Lung (tissue), 12 donors: ENCODE measurements around the gene GAB3. TPM values are rescaled to one million over a fixed set of nuclear protein-coding genes. Genes with fewer than 3 reads are reported as not detected.

Experiments used
- ATAC-seq: fragments of 200-7000 bp; cut with Tn5 transposase; one replicate; pipeline ENCODE4 v1.9.1; 2020; ENCODE audit warnings: moderate number of reproducible peaks; ENCODE audit not compliant: insufficient read depth, low FRiP score
- DNase-seq, 3 donors: peaks; one replicate each; pipeline ENCODE4 v3.0.0-alpha.2; 2013 to 2017
- H3K27ac ChIP-seq, 2 donors: one replicate each; pipeline ENCODE4 v1.5.1; 2013; ENCODE audit warnings: mild to moderate bottlenecking in 2 of 2, moderate library complexity in 2 of 2, control low read depth in 1 of 2, inconsistent platforms in 1 of 2, low read depth in 1 of 2, low read length in 1 of 2
- H3K27me3 ChIP-seq, 3 donors: one replicate each; pipeline ENCODE4 v1.5.1; 2013; ENCODE audit warnings: low read length in 2 of 3; ENCODE audit not compliant: control insufficient read depth in 3 of 3, insufficient read depth in 3 of 3
- H3K36me3 ChIP-seq, 4 donors: one replicate each; pipeline ENCODE4 v1.5.1; 2013; ENCODE audit warnings: low read length in 4 of 4, mild to moderate bottlenecking in 1 of 4, moderate library complexity in 1 of 4; ENCODE audit not compliant: control insufficient read depth in 4 of 4, insufficient read depth in 4 of 4
- H3K4me1 ChIP-seq, 5 donors: one replicate each; pipeline ENCODE4 v1.5.1; 2013; ENCODE audit warnings: low read length in 5 of 5, mild to moderate bottlenecking in 2 of 5, moderate library complexity in 1 of 5; ENCODE audit not compliant: control insufficient read depth in 5 of 5, insufficient read depth in 5 of 5
- H3K4me3 ChIP-seq: one replicate; pipeline ENCODE4 v1.5.1; 2013; ENCODE audit warnings: mild to moderate bottlenecking, control low read depth, moderate library complexity
- H3K9ac ChIP-seq, 2 donors: one replicate each; pipeline ENCODE4 v1.5.1; 2013; ENCODE audit warnings: low read length in 2 of 2, control low read depth in 1 of 2; ENCODE audit not compliant: insufficient read depth in 1 of 2
- H3K9me3 ChIP-seq, 4 donors: one replicate each; pipeline ENCODE4 v1.5.1; 2013; ENCODE audit warnings: low read length in 3 of 4, mild to moderate bottlenecking in 1 of 4, moderate library complexity in 1 of 4; ENCODE audit not compliant: control insufficient read depth in 4 of 4, insufficient read depth in 3 of 4
- CTCF ChIP-seq: IDR thresholded peaks from 2 replicates; pipeline ENCODE4 v1.5.1; 2012; ENCODE audit warnings: mild to moderate bottlenecking; ENCODE audit errors: control extremely low read depth, extremely low read depth
- WGBS, 2 donors: extraction: QIAGEN DNeasy Blood & Tissue Kit; methylation state at CpG; one replicate each; pipeline ENCODE4 v1.1.7; 2013; 5-methylcytosine and 5-hydroxymethylcytosine counted together
- polyA plus RNA-seq, 2 donors: library from polyadenylated mRNA; stranded (reverse); fragments of 200-250 nt; gene quantifications; one replicate each; pipeline ENCODE4 v1.2.1, GENCODE V29; 2013
- total RNA-seq, 2 donors: library from RNA; depleted of rRNA in 1 of 2; stranded (reverse); fragments of >200 nt in 1 of 2; gene quantifications; one replicate each; pipeline ENCODE4 v1.2.1, GENCODE V29; 2014 to 2021
- donor health status: control.
- donor health status: control.
- donor health status: Bipolar disorder and iron deficiency.
- donor health status: healthy.
- donor health status: DM: yes; HTN: yes; CAD: no.

GAB3 gene
- total and polyA plus RNA-seq, 4 donors = 4.4 to 12.8 (median 10.2) TPM

GRCh38 chrX:154737136-154737535, 13.7 kb downstream of the GAB3 start:
- Histone ChIP-seq H3K27me3 (no peaks in the 10 kb centered on the region), H3K9ac (no peak overlapping the region), H3K4me3 (no peak overlapping the region), H3K27ac (peak overlapping the region; percentile 64 to 80), H3K9me3 (peaks cover 0 to 3% (median 0%) of the 10 kb centered on the region in 4 donors), H3K4me1 (peaks cover 15 to 47% (median 24%) of the 10 kb centered on the region in 5 donors), H3K36me3 (no peaks in the 10 kb centered on the region)
- TF ChIP-seq CTCF = no peak
- ATAC-seq (no peak), DNase-seq (no peak)
- 74 to 79% methylated on average over 5 of the region's 5 CpGs for WGBS, 2 donors

- Histone ChIP-seq H3K36me3 (no peaks in the 10 kb centered on the region), H3K4me1 (peaks cover 16 to 60% (median 35%) of the 10 kb centered on the region in 5 donors), H3K9me3 (peaks cover 0 to 2% (median 0%) of the 10 kb centered on the region in 4 donors), H3K27ac (peak overlapping the region; percentile 66 to 80), H3K9ac (no peak overlapping the region), H3K4me3 (no peak overlapping the region), H3K27me3 (no peaks in the 10 kb centered on the region)
- 47 to 77% methylated on average over 7 of the region's 7 CpGs for WGBS, 2 donors
- no peak for ATAC-seq
- TF ChIP-seq CTCF = no peak
- DNase-seq = peak; percentile 55 to 62 (median 61)
Measured at GRCh38 chrX:154735695-154736393, 15.0 kb downstream of the GAB3 start.

- peak; percentile 67 to 87 (median 74) for DNase-seq
- H3K27ac ChIP-seq = peak overlapping the region; percentile 91 to 97
- no peaks in the 10 kb centered on the region for H3K36me3 ChIP-seq
- peak; percentile 63 for ATAC-seq
- no peaks in the 10 kb centered on the region for H3K27me3 ChIP-seq
- peaks cover 25 to 76% (median 40%) of the 10 kb centered on the region in 5 donors for H3K4me1 ChIP-seq
- no peak for TF ChIP-seq CTCF
- peak overlapping the region in 1 of 2 donors; percentile 2 for H3K9ac ChIP-seq
- no peaks in the 10 kb centered on the region for H3K9me3 ChIP-seq
- whole genome bisulfite sequencing, 2 donors = 2 to 29% methylated on average over 8 of the region's 8 CpGs
- H3K4me3 ChIP-seq = no peak overlapping the region
Measured at GRCh38 chrX:154734061-154734781, 16.7 kb downstream of the GAB3 start.
